Middle frontal gyrus (tissue), 1 donor: Measurements from ENCODE around the gene NFASC.

Experiments used
- DNase-seq: peaks from one replicate; pipeline ENCODE4 v3.0.0-alpha.2; 2015; ENCODE audit warnings: low spot score; ENCODE audit errors: extremely low spot score

Gene NFASC

DNA sequence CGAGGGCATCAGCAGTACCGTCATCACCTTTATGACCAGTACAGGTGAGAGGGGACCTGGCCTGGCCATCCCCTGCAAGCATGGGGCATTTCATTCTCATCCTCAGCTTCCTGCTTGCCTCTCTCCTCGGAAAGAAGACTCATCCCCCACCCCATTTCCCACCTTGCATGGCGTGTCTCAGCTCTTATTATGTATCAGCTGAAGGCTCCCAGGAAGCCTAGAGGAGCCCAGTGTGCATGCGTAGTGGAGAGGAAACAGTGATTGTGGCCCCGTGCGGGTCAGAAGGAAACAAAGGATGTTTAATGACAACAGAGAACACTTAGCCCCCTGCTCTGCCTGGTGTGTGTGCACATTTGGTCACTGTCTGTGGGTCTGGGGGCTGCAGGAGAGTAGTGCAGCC lies 132.0 kb downstream of the NFASC start:
- no peak for DNase-seq

DNA sequence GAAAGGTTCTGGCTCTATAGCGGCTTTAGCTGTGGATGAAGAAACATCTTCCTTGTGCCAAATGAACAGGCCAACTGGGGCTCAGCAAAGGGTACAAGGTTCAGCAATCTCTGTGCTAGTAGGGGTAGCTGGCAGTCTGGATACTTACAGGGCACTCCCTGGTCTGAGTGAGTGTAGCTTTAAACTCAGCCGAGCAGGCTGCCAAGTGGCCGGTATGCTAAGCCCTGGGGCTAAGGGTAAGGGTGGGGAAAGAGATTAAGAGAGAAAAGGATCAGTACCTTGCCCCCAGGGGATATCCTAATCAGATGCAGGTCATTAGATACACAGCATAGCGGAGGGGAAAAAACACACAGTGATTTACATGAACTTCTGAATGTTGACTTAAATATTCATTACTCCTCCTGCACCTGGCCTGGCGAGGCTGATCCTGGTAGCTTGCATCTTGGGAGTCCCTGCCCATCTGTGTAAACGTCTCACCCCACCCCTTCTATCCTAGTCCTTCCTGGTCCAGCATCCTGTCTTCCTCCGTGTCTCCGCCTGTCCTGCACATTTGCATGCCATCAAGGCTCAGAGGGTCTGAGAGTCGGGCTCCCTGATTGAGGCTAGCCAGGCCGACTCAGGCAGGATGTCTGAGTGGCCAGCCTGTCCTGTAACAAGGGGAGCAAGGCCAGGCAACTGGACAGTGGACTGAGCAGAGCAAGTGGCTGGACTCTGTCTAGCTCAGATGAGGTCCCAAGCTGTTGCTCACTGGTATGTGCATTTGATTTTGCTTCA lies 132.9 kb downstream of the NFASC start:
- no peak for DNase-seq

DNA sequence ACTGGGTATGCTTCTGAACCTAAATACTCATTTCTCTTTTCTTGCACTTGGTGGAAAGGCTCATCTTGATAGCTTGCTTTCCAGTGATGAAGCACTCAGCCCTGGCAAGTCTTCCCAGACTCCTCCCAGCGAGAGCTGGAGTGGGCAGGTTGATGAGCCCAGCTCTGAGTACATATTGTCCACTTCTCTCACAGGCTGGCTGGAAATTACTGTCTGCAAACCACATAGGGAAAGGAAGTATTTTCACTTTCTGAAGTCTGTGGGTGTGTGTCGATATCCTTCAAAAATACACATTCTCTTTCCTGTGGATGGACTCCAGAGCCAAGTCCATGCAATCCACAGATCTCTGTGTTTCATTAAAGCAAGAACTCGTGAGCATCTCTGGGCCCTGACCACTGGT lies 133.7 kb downstream of the NFASC start:
- DNase-seq: no peak

DNA sequence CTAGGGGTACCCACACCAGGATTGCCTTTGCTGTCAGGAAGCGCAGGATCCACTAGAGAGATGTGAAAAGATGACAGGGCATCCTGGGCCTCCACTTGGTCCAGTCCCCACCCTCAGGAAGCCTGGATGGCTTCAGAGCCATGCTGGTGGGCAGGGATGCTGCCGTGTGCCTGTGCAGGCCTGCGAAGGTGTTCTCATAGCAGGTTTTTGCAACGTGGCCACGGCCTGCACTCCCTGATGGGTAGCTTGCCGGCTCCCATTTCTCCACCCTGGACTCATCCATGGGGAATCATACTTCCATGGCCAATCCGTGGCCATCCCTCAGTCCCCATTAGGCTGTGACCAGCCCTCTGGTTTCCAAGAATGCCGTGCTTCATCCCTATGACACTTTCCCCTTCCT lies 138.2 kb downstream of the NFASC start:
- DNase-seq: no peak

DNA sequence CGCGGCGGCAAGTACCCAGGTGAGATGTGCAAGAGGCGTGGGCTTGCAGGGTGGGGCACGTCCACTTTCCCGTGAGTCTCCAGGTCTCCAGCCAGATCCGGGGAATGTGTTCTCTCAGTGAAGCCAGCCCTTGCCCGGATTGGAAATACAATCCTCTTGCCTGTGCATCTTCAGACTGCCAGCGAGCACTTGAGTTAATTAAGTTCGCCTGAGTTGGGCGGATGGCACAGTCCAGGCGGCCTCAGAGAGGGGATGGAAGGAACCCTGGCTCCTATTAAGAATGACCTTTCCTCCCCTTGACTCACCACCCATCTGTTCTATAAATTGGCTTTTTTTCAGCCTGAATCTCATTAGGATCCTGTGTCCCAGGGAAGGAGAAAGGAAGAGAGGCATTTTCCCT lies 139.0 kb downstream of the NFASC start:
- DNase-seq: no peak

DNA sequence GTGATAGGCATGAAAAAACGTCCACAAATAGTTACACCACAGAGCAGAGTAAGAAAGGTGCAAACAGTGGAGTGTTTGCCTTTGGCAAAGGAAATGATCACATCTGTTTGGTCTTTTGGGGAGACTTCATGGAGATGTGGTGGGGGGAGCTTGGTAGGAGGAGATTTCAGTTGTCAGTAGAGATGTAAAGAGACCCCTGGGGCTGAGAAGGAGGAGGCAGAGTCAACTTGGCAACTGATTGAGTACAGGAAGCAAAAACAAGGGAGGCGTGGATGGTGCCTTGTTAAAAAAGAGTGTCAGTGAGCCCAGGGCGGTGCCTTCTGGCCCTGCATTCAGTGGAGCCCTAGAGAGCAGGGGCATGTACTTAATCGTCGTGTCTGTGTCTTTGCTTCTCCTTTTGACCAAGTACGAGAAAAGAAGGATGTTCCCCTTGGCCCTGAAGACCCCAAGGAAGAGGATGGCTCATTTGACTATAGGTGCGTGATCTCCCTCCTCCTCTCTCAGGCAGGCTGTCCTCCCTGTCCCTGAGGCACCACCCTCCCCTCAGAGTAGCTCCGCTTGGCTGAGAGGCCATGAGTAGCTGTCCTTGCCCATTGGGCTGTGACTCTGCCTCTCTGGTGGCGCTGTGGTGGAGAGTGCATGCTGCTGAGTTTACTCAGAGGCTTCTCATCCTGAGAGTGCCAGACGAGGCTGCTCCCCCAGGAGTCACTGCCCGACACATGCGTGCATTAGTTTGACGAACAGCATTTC lies 141.9 kb downstream of the NFASC start:
- no peak for DNase-seq

DNA sequence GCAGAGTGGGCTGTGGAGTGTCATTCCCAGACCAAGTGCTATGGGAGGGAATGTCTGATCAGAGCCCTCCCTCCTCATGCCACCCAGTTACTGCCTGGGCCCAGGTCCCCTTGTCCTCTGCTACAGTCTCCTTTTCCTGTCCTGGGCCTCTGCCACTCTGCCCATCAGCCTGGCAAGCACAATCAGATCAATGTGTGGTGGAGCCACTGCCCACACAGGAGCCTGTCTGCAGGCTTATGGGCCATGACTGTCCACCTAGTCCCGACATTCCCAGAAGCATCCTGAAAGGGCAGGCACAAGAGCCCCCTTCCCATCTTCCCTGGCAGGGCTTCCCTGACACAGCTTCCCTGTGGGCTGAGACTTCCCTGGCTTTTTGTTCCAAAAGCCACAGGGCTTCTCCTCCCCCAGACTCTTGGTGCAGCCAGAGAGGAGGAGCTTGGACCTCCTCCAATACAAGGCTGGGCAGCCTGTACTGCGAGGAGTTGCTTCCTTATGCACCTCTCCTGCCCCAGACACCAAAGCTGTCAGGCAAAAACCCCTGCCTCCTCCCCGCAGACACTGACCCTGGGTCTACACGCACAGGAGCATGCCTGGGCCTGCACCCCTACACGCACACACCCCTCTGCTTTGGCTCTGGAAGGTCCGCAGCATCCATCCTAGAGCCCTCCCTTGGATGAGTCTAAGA lies 143.2 kb downstream of the NFASC start:
- DNase-seq: no peak

DNA sequence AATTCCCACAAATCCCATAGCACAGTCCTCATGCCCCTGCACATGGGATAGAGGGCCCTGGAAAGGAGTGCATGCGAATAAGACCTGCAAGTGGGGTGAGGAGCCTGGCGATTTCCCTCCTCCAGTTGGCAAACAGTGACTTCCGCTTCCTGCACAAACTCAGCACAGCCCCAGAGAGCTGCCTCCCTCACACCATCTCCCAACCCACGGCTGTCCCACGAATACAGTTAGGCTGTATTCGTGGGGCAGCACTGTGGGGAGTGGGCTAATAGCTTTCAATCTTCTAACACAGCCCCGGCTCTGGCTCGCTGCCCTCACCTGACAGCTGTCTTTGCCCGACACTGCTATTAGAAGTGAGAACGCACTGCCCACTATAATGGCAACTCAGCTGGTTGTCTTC lies 144.1 kb downstream of the NFASC start:
- no peak for DNase-seq

DNA sequence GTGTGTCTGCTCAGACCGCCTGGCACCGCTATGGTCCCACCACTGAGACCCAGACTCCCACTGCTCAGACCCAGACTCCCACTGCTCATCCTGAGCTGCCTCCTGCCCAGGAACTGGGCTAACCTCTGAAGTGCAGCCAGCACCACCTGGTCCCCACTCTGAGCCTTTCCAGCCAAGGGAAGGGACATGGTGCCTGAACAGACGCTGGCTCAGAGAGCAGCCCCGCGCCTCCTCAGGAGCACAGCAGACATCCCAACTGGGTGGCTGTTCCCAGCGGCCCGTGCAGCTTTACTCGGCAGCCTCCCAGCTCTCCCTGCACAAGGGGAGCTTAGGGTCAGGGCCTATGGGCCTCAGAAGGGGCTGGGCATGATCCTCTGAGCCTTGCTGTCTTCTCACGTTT lies 144.6 kb downstream of the NFASC start:
- no peak for DNase-seq

DNA sequence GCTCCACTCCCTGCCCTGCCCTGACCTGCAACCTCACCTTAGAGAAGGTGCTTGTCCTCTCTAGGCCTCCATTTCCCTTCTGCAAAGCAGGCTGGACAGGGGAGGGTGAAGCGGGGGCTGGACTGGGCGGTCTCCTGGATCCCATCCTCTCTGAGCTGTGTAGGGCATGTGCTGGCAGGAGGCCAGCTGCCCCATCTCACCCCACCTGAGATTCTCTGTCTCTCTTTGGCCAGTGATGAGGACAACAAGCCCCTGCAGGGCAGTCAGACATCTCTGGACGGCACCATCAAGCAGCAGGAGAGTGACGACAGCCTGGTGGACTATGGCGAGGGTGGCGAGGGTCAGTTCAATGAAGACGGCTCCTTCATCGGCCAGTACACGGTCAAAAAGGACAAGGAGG lies 145.4 kb downstream of the NFASC start:
- DNase-seq: no peak

DNA sequence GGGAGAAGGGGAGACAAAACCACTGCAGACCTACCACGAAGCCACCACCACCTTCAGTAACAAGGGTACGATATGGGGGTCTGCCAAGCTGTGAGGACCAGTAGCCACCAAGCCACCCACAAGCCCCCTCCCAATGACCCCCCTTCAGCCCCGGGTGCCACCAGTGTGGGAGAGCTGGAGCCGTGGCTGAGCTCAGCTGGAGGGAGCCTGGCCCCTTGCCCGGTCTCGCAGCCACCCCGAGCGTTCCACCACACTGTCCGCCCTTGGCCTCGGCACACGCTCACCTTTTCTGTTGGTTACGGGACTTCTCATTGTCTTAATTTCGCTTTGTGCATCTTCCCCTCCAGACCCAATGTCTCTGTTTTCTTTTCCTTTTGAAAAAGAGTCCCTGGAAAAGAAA lies 145.9 kb downstream of the NFASC start:
- no peak for DNase-seq

DNA sequence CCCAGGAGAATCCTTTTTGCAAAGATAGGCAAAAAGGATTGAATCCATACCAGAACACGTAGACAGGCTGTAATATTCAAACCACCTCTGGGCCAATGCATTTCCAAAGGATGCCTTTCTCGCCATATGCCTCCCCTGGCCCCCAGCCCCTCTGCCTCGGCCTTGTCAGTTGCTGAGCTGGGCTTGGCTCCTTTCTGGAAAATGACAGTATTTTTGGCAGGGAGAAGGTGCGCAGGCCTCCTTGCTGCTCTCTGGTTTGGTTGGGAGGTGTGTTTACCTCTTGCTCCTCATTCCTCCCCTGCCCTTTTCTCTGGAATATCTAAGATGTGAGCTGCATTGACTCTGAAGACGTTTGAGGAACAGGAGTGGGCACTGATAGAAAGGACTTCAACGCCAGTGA lies 146.3 kb downstream of the NFASC start:
- DNase-seq: no peak

DNA sequence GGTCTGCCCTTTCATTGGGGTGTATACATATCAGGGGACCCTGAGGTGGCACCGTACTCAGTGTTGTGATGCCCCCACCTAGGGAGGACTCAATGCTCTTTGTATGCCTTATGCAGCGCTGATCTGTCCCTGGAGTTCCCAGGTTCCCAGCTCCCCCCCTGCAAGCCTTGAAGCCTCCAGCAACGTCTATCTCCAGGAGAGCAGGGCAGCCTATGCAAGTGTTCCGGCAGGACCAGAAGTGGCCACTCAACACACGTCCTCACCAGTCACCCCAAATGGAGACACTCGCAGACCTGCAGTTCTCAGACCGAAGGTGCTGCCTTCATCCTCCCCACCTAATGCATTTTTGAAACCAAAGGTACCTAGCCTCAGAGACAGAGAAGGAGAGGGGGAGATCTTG lies 147.1 kb downstream of the NFASC start:
- no peak for DNase-seq

DNA sequence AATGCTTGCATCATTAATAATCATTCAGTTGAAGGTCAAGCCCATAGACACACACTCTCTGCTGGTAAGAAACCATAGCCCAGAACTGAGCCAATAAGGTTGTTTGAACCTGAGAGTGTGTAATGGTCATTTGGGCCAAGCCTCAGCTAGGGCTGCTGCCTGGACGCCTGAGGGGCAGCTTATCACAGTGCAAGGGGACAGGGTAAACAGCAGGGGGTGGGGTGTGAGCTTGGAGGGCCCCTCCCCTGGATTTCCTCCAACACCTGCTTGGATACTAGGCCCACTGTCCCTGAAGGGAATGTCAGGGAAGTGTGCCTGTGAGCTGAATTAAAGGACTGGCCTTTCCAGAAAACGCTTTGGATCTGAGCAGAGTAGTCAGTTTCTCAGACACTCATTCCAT lies 147.7 kb downstream of the NFASC start:
- DNase-seq: no peak

DNA sequence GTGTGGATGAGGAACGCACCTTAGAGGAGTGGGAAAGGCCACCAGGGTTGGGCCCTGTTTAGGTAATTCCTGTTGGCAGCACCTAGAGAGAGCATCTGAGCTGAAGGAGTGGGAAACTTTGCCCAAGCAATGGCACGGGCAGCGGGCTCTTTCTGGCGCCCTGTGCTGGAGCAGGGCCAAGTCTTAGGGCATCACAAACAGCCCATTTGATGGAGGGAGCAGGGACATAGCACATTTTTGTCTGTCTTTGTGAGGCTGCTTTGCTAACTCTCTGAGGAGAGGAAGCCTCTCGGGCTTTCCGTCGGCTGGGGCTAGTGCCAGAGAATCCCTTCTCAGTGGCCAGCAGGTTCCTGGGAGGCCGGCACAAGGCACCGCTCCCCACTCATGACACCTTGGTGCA lies 149.8 kb downstream of the NFASC start:
- DNase-seq: no peak

DNA sequence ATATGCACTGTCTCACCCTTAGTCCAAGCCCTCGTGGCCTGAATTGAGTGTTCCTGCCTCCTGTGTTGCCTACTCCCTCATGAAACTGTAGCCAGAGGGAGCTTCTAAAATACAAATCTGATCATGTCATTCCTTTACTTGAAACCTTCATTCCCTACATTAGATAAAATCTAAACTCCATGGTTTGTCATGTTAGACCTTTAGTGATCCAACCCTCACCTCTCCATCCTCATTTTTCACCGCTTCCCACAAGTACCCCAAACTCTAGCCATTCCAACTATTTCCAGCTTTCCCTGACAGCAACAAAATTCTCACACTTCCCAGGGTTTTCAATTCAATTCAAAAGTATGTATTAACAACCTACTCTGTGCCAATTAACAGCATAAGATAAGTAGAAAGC lies 154.0 kb downstream of the NFASC start:
- DNase-seq: no peak

DNA sequence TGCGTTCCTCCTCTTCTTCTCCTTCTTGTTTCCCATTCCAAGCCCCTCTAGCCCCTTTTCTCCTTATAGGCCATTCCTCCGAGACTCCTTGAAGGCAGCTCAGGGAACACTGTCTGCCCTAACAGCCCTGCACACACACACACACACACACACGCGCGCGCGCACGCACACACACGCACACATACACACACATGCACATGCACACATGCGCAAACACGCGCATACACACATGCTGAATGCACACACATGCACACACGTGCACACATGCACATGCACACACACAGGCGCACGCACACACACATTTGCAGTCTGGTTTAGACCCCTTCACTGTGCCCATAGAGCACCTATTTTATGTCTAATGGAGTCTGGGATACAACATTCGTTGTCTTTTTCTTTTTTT lies 154.6 kb downstream of the NFASC start:
- no peak for DNase-seq

DNA sequence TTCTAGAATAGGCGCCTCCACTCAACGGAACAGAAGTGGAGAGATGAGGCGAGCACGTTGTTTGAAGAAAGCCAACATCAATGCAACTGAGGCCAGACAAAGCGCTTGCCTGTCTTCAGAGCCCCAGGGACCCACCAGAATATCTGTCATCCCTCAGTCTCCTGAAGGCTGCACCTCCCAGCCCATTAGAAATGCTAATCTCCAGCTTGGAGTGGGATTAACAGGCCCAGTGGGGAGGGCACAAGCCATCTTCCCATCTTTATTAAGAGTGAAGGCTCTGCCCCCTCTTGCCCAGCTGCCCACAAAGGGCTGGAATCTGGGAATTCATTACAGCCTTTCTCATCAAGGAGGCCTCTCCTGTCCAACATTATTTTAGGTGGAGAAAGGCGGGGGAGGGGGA lies 155.5 kb downstream of the NFASC start:
- no peak for DNase-seq

DNA sequence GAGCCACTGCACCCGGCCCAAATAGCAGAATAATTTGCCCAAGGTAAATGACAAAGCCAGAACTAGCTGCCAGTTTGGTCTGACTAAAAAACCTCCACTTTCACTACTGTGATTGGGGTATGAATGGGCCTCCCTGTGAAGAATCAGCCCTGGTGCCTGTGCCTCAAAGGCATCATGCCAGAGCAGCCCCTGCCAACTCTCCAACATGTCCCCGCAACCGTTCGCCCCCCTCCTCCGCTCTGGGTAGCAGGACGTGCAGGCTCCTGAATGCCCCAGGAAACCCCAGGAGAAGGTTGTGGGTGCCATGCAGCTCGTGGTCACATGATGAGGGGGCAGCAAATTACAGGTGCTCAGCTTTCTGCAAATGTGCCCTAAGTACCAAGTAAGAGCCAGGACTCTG lies 157.7 kb downstream of the NFASC start:
- DNase-seq: no peak

DNA sequence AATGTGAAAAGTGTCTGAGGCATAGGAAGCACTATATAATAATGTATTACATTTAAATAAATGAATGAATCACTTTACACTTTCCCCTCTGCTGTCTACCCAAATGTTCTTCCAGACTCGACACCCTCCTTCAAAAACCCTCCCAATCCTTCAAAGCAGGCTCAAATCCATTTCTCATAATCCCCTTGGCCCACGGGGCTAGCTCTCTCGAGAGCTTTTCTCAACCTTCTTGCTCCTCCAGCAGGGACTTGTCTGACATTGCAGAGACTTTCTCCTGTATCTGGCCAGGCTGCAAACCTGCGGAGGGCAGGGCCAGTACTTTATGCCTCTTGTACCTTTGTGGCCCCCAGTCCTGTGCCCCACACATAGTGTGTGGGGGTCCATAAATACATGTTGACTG lies 158.3 kb downstream of the NFASC start:
- no peak for DNase-seq

DNA sequence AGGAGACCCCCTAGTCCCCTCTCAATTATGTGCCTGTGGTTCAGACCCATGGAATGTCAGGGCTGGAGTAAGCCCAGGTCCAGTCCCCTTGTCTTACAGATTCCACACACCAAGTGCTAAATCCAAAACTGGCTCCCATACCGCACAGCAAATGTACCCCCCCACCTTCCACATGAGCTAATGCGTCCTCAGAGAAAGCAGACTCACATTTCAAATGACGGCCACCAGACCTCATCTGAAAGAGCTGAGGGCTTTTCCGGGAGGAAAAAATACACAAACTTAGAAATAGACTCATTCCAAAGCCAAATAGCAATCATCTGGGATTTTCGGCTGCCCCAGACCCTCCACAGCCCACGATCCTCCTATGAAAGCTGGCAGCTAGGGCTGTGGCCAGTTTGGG lies 159.6 kb downstream of the NFASC start:
- no peak for DNase-seq

DNA sequence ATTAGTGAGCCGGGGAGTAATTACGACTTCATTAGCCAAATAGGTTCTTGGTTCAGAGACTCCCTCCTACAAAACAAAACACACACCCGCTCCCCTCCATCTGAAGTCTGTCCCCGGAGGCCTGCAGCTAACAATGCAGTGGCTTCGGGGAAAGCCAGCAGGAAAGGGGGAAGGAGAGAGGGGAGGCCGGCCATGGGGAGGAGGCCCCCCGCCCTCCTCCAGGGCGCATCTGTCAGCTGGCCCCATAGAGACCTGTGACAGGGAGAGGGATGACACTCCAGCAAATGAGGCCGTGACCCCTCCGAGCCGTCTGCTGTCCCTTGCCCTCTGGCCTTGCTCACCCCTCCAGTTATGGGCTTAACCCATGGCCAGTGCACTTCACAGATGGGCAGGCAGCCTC lies 160.2 kb downstream of the NFASC start:
- no peak for DNase-seq

DNA sequence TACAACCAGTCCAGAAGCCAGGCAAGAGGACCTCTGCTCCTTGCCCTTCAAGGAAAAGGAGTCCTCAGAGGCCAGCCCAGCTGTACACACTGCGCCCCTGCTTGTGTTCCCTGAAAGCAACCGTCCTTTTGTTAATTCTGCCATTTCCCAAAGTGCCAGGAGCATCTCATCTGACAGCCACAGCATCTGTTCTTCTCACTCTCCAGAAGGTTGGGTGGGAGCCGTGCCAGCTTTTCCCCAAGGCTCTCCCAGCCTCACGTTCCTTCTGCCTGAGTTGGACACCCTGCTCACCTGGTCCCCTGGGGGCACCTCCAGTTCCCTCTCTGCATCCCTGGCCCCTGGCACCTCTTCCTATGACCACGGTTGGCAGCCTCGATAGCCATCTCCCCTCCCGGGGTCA lies 161.8 kb downstream of the NFASC start:
- DNase-seq: no peak
